A673 (cell line): ENCODE measurements around the gene RINT1.

Experiments
- CTCF ChIP-seq: fragments of 300-800, 200-600 bp; sonication (generic); conservative IDR thresholded peaks from 2 replicates; pipeline ENCODE4 v1.5.1; 2017; ENCODE audit warnings: low read depth, mild to moderate bottlenecking, antibody characterized with exemption, low read length, moderate library complexity, mixed read lengths
- EZH2 ChIP-seq: fragments of 200-600 bp; sonication (generic); IDR thresholded peaks from 2 replicates; pipeline ENCODE4 v1.6.1; 2017; ENCODE audit warnings: borderline replicate concordance, low read depth, mild to moderate bottlenecking, mixed read lengths, antibody characterized with exemption, low read length; ENCODE audit not compliant: poor library complexity, severe bottlenecking

DNA sequence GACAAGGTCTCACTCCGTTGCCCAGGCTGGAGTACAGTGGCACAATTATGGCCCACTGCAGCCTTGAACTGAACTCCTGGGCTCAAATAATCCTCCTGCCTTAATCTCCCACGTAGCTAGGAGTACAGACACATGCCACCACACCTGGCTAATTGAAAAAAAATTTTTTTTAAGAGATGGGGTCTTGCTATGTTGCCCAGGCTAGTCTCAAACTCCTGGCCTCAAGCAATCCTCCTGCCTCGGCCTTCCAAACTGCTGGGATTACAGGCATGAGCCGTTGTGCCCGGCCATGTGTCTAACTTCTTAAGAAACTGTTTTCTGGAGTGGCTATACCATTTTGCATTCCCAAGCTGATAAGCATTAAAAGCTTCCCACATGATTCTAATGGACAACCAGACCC lies 58.8 kb downstream of the RINT1 start:
- TF ChIP-seq EZH2 (no peak), CTCF (no peak)
